Upper lobe of left lung (tissue), 4 donors: ENCODE data around the gene SLC9C2.

ENCODE experiments used
- CTCF ChIP-seq, 6 experiments: fragments of 450-650 bp in 4 of 6; fragments of 200-600 bp in 2 of 6; sonication (generic) in 2 of 6; IDR thresholded peaks; one replicate each; pipeline ENCODE4 v1.5.1; 2016 to 2019; ENCODE audit warnings: antibody characterized with exemption in 6 of 6
- EP300 ChIP-seq, 4 donors: sonication (generic); formaldehyde crosslinking; IDR thresholded peaks; one replicate each; pipeline ENCODE4 v1.5.1; 2017; ENCODE audit warnings: antibody characterized with exemption in 4 of 4, control low read depth in 2 of 4

GRCh38 chr1:173530795-173531693 lies 71.8 kb downstream of the SLC9C2 start:
- TF ChIP-seq EP300 (IDR thresholded peaks at IDR 0.05) (no peak), CTCF (IDR thresholded peaks at IDR 0.05) (no peak)
